SH-SY5Y (cell line): ENCODE data around the gene TBC1D8.

Experiments
- GATA2 ChIP-seq: IDR thresholded peaks from 2 replicates; pipeline ENCODE4 v1.6.1; 2011; ENCODE audit warnings: mild to moderate bottlenecking, low read depth, low read length
- GATA3 ChIP-seq: IDR thresholded peaks from 2 replicates; pipeline ENCODE4 v1.6.1; 2011; ENCODE audit warnings: low read depth, mild to moderate bottlenecking, low read length, moderate library complexity

- no peak for TF ChIP-seq GATA2
- TF ChIP-seq GATA3 = no peak
These were observed 143.5 kb downstream of the TBC1D8 start for GRCh38 chr2:101007415-101008345.
